Body of pancreas (tissue), 4 donors: ENCODE results near the gene ARHGAP15.
A peak's percentile ranks its signal among the peaks of the same experiment; 100 is the strongest.

Experiments used
- POLR2A ChIP-seq, 3 donors: fragments of 450-650 bp; IDR thresholded peaks; one replicate each; pipeline ENCODE4 v1.6.1; 2016; ENCODE audit warnings: antibody characterized with exemption in 3 of 3, mild to moderate bottlenecking in 2 of 3
- TF ChIP-seq, protein P1 (sequence below), 7 experiments: fragments of 450-650 bp in 4 of 7; fragments of 200-600 bp in 3 of 7; sonication (generic) in 3 of 7; IDR thresholded peaks; one replicate each; pipeline ENCODE4 v1.5.1; 2016 to 2019; ENCODE audit warnings: antibody characterized with exemption in 7 of 7

DNA sequence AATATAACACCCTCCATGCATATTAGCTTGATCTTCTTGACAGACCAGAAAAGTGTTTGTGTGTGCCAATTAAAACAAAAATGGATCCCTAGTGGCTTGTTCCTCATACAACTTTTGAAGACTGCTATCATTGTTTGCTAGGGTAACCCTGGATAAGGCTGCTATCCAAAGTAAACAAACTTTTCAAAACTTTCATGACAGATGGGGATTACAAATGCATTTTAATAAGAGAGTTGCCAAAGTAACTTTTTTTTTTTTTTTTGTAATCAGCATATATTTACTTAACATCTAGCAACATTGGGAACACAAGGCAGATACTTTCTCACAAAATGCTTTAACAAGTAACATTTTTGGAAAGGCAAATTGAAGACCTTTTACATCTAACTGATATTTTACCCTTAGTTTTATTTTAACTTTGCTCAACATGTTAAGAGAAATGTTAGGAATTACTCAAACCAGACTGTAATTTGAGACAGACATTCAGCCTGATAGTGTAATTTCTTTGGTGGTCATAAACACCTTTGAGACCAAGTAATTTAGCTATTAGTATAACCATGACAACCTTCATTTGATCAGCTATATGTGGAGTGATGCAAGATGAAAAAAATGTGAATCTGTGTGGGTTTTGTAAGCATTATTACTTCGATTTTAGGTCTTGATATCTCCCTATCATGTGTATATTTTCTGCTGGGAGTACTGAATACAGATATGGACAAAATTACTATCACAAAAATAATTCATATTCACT is 300.9 kb downstream of the ARHGAP15 start:
- TF ChIP-seq POLR2A (IDR thresholded peaks at IDR 0.05) = no peak
- TF ChIP-seq, protein P1, sequence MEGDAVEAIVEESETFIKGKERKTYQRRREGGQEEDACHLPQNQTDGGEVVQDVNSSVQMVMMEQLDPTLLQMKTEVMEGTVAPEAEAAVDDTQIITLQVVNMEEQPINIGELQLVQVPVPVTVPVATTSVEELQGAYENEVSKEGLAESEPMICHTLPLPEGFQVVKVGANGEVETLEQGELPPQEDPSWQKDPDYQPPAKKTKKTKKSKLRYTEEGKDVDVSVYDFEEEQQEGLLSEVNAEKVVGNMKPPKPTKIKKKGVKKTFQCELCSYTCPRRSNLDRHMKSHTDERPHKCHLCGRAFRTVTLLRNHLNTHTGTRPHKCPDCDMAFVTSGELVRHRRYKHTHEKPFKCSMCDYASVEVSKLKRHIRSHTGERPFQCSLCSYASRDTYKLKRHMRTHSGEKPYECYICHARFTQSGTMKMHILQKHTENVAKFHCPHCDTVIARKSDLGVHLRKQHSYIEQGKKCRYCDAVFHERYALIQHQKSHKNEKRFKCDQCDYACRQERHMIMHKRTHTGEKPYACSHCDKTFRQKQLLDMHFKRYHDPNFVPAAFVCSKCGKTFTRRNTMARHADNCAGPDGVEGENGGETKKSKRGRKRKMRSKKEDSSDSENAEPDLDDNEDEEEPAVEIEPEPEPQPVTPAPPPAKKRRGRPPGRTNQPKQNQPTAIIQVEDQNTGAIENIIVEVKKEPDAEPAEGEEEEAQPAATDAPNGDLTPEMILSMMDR (IDR thresholded peaks at IDR 0.05) = peak in 3 of 7 experiments; percentile 17 to 29 (median 18)
